ENCODE data around the gene SATB2.

The SATB2 gene

GRCh38 chr2:199452260-199452990 is 5.3 kb downstream of the SATB2 start:
- no peak for DNase-seq (ENCODE audit: low read depth)

GRCh38 chr2:199449956-199450355 is 7.8 kb downstream of the SATB2 start:
- no peak for DNase-seq (ENCODE audit: low read depth)

GRCh38 chr2:199449455-199449854 is 8.3 kb downstream of the SATB2 start:
- no peak for DNase-seq (ENCODE audit: low read depth)

GRCh38 chr2:199446996-199447576 is 10.7 kb downstream of the SATB2 start:
- DNase-seq (ENCODE audit: low read depth), result no peak

- DNase-seq (ENCODE audit: low read depth), result no peak
These were observed 13.0 kb downstream of the SATB2 start for GRCh38 chr2:199444749-199445148.

- DNase-seq (ENCODE audit: low read depth), result no peak
These were observed 14.1 kb downstream of the SATB2 start for GRCh38 chr2:199443589-199444130.

- no peak for DNase-seq (ENCODE audit: low read depth)
These were observed 15.6 kb downstream of the SATB2 start for GRCh38 chr2:199442173-199442572.

GRCh38 chr2:199441759-199442158 is 16.0 kb downstream of the SATB2 start:
- DNase-seq (ENCODE audit: low read depth), result no peak

GRCh38 chr2:199440118-199440517 is 17.6 kb downstream of the SATB2 start:
- no peak for DNase-seq (ENCODE audit: low read depth)

GRCh38 chr2:199439542-199439941 is 18.2 kb downstream of the SATB2 start:
- DNase-seq (ENCODE audit: low read depth), result no peak

- no peak for DNase-seq (ENCODE audit: low read depth)
These were observed 18.7 kb downstream of the SATB2 start for GRCh38 chr2:199439066-199439465.

GRCh38 chr2:199434555-199434954 is 23.2 kb downstream of the SATB2 start:
- no peak for DNase-seq (ENCODE audit: low read depth)

- DNase-seq (ENCODE audit: low read depth), result no peak
These were observed 24.4 kb downstream of the SATB2 start for GRCh38 chr2:199433204-199433832.

- no peak for DNase-seq (ENCODE audit: low read depth)
These were observed 26.0 kb downstream of the SATB2 start for GRCh38 chr2:199431746-199432213.

- no peak for DNase-seq (ENCODE audit: low read depth)
These were observed 27.5 kb downstream of the SATB2 start for GRCh38 chr2:199430214-199430613.

- DNase-seq (ENCODE audit: low read depth), result no peak
These were observed 29.4 kb downstream of the SATB2 start for GRCh38 chr2:199428291-199428690.

- DNase-seq (ENCODE audit: low read depth), result no peak
These were observed 33.6 kb downstream of the SATB2 start for GRCh38 chr2:199424160-199424559.

GRCh38 chr2:199419428-199419827 is 38.3 kb downstream of the SATB2 start:
- DNase-seq (ENCODE audit: low read depth), result no peak

GRCh38 chr2:199414465-199414864 is 43.3 kb downstream of the SATB2 start:
- no peak for DNase-seq (ENCODE audit: low read depth)

GRCh38 chr2:199414001-199414400 is 43.7 kb downstream of the SATB2 start:
- no peak for DNase-seq (ENCODE audit: low read depth)

GRCh38 chr2:199409759-199410529 is 47.8 kb downstream of the SATB2 start:
- DNase-seq (ENCODE audit: low read depth), result no peak

- DNase-seq (ENCODE audit: low read depth), result no peak
These were observed 50.3 kb downstream of the SATB2 start for GRCh38 chr2:199407421-199407820.
